ENCODE data around the gene PAIP2B. TPM values are rescaled to one million over a fixed set of nuclear protein-coding genes. Genes with fewer than 3 reads are reported as not detected.

PAIP2B gene, protein sequence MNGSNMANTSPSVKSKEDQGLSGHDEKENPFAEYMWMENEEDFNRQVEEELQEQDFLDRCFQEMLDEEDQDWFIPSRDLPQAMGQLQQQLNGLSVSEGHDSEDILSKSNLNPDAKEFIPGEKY
- total RNA-seq = 1 to 10 TPM; 3.1 to 3.4 TPM

DNA sequence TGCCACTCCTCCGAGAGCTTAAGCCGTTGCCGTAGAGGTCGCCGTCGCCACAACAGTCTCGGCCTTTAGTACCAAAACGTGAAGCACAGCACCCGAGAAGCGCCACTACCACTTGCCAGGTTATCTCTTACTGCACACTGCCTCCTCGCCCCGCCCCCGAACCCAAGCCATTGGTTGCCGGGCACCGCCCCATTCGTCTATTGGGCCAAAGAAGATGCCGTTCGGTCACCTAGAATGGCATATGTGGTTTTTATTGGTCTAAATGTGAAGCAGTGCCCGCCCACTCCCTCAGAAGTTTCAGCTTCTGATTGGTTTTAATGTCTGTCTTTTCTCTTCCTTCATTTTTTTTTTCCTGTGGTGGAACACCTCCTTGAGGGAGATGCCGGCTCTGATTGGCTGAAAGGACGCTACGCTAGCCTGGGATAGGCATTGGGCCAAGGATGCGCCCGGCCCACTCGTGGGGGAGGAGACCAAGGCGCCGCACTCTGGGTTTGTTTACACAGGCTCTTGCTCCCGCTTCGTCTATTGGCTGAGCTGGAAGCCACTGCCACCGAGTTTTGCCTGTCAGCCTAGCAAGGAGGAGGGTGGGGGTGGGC is at the start of gene PAIP2B:
TSS of gene PAIP2B (minus strand) at position 139 of the 596 bp plus-strand sequence. CDS start 24,514 bp downstream, outside the sequence.
- TF ChIP-seq, protein P1, sequence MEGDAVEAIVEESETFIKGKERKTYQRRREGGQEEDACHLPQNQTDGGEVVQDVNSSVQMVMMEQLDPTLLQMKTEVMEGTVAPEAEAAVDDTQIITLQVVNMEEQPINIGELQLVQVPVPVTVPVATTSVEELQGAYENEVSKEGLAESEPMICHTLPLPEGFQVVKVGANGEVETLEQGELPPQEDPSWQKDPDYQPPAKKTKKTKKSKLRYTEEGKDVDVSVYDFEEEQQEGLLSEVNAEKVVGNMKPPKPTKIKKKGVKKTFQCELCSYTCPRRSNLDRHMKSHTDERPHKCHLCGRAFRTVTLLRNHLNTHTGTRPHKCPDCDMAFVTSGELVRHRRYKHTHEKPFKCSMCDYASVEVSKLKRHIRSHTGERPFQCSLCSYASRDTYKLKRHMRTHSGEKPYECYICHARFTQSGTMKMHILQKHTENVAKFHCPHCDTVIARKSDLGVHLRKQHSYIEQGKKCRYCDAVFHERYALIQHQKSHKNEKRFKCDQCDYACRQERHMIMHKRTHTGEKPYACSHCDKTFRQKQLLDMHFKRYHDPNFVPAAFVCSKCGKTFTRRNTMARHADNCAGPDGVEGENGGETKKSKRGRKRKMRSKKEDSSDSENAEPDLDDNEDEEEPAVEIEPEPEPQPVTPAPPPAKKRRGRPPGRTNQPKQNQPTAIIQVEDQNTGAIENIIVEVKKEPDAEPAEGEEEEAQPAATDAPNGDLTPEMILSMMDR (IDR thresholded peaks at IDR 0.05) = no peak
- CTCF ChIA-PET = interaction anchor here (0.7 to 1.4 kb wide), 9 partner anchors 9 to 283 kb away, joined by 3 to 5 read pairs (median 3); no protein-coding TSS in a partner anchor
- Mint-ChIP-seq H3K9me3 (no peaks in the 10 kb centered on the region), H3K4me1 (ENCODE audit: low read depth) (peaks cover 16% of the 10 kb centered on the region), H3K27ac (peak within 1 kb of the TSS; percentile 88), H3K27me3 (no peaks in the 10 kb centered on the region), H3K36me3 (ENCODE audit: low read depth) (no peaks in the 10 kb centered on the region), H3K4me3 (peak within 1 kb of the TSS; percentile 98)
- POLR2A ChIA-PET = interaction anchor here (0.6 to 2.1 kb wide), 5 partner anchors 9 to 158 kb away, joined by 3 to 7 read pairs (median 3); partner anchors contain the start of gene NAGK
- intact Hi-C loops (cut with micrococcal nuclease) = loop anchor here (5.0 kb wide), 1 partner anchor 50 kb away; no protein-coding TSS in a partner anchor
- ATAC-seq (peak; percentile 95), DNase-seq (peak; percentile 100)

DNA sequence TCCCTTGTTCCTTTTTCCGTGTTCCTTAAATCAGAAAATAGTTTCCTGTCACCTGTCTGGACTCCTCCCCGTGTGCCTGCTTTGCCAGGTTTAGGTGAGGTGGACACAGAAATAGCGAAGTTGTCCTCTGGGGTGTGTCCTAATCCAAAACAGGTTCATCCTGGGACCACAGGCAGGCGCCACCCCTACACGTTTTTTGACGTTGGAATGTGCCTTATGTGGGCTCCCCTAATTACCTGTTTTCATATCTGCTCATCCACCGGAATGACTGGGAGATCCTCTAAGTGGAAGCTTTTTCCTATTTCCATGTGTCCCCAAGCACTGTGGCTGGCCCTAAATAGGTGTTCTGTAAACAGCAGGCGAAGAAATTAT is 49.0 kb upstream of the PAIP2B start:
- CTCF ChIA-PET = interaction anchor here (0.7 to 2.5 kb wide), 6 partner anchors 11 to 185 kb away, joined by 3 to 9 read pairs (median 3); partner anchors contain the start of gene ZNF638
- peaks cover 7% of the 10 kb centered on the region for H3K4me1 Mint-ChIP-seq (ENCODE audit: low read depth)
- DNase-seq (no peak), ATAC-seq (no peak)
- no peaks in the 10 kb centered on the region for H3K36me3 Mint-ChIP-seq (ENCODE audit: low read depth)
- TF ChIP-seq, protein P1 (IDR thresholded peaks at IDR 0.05) = no peak
- peaks cover 7% of the 10 kb centered on the region for H3K9me3 Mint-ChIP-seq
- H3K27ac Mint-ChIP-seq = no peak overlapping the region
- H3K27me3 Mint-ChIP-seq = peaks cover 72% of the 10 kb centered on the region
- peak overlapping the region; percentile 53 for H3K4me3 Mint-ChIP-seq
- POLR2A ChIA-PET = interaction anchor here (0.6 to 1.3 kb wide), 2 partner anchors 13 to 49 kb away, joined by 3 read pairs; no protein-coding TSS in a partner anchor
- intact Hi-C loops (cut with micrococcal nuclease) = loop anchor here (5.0 to 10.0 kb wide), 2 partner anchors 49 to 121 kb away; partner anchors contain the start of gene PAIP2B

DNA sequence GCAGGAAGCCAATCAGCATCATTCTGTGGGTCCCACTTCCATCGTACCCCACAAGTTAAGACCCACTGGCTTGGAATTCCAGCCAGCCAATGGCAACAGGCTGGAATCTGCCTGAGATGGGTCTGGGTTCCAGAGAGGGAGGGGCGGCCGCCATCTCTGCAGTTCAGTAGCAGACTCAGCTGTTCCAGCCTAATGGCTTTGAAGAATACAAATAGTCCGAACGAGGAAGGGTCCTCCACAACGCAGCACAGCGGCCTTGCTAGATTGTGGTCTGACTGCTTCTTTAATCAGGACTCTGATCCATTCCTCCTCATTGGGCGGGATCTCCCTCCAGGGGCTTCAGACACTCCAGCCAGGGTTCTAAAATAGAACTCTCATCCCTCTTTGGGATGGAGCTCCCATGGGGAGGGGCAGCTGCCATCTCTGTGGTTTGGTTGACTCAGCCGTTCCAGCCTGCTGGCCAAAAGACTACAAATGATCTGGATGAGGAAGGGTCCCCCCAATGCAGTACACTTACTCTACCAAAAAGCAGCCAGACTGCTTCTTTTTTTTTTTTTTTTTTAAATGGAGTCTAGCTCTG is 42.7 kb upstream of the PAIP2B start:
- Mint-ChIP-seq H3K4me1 (ENCODE audit: low read depth) (no peaks in the 10 kb centered on the region), H3K9me3 (no peaks in the 10 kb centered on the region), H3K27me3 (peaks cover 37% of the 10 kb centered on the region), H3K27ac (no peak overlapping the region), H3K4me3 (no peak overlapping the region), H3K36me3 (ENCODE audit: low read depth) (no peaks in the 10 kb centered on the region)
- TF ChIP-seq, protein P1 (IDR thresholded peaks at IDR 0.05) = no peak
- ChIA-PET POLR2A (no interaction called here), CTCF (no interaction called here)
- ATAC-seq (no peak), DNase-seq (no peak)
- intact Hi-C loops (cut with micrococcal nuclease) = loop anchor here (10.0 kb wide), 1 partner anchor 115 kb away; no protein-coding TSS in a partner anchor

DNA sequence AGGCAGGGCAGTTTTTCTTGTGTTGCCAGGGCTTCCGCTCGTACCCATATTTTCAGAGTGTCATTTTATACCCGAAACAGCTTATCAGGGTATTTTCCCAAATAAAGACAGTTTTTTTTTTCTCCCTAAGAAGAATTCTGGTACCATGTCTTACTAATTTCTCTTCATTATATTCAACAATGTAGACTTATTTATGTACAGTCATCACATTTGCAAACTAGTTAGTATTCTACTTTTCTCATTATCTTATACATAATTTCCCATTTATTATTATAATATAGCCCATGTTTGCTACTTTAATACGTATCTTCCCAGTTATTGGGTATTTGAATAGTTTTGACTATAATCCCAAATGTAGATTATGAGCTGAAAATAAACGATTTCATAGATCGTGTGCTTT is 36.5 kb upstream of the PAIP2B start:
- Mint-ChIP-seq H3K4me1 (ENCODE audit: low read depth) (no peaks in the 10 kb centered on the region), H3K27me3 (peaks cover 8% of the 10 kb centered on the region), H3K9me3 (no peaks in the 10 kb centered on the region), H3K27ac (no peak overlapping the region), H3K4me3 (no peak overlapping the region), H3K36me3 (ENCODE audit: low read depth) (no peaks in the 10 kb centered on the region)
- POLR2A ChIA-PET = no interaction called here
- intact Hi-C loops (cut with micrococcal nuclease) = no loop called here
- CTCF ChIA-PET = interaction anchor here (0.6 kb wide), 1 partner anchor 113 kb away, joined by 4 read pairs; no protein-coding TSS in a partner anchor
- ATAC-seq (no peak), DNase-seq (no peak)
- TF ChIP-seq, protein P1 (IDR thresholded peaks at IDR 0.05) = no peak

DNA sequence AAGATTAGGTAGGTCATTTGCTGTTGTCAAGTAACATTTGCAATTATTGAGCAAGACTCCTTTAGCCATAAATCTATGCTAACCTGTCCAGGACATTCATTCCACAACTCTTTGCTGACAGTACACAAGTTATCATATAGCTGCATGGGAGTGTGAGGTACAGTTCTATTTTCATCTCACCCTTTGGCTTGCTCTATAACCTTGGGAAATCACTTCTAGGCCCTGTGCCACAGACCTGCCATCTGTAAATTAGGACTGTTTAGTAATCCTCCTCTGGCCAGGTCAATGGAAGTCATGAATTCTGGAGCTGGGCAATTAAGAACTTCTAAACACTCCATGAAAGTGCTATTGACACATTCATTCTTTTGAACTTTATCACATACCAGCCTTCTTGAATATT is 34.6 kb upstream of the PAIP2B start:
- intact Hi-C loops (cut with micrococcal nuclease) = no loop called here
- H3K9me3 Mint-ChIP-seq = no peaks in the 10 kb centered on the region
- H3K4me3 Mint-ChIP-seq = no peak overlapping the region
- CTCF ChIA-PET = no interaction called here
- ATAC-seq (no peak), DNase-seq (no peak)
- H3K27me3 Mint-ChIP-seq = peaks cover 13% of the 10 kb centered on the region
- POLR2A ChIA-PET = no interaction called here
- TF ChIP-seq, protein P1 (IDR thresholded peaks at IDR 0.05) = no peak
- H3K27ac Mint-ChIP-seq = no peak overlapping the region
- H3K4me1 Mint-ChIP-seq (ENCODE audit: low read depth) = no peaks in the 10 kb centered on the region
- no peaks in the 10 kb centered on the region for H3K36me3 Mint-ChIP-seq (ENCODE audit: low read depth)
